CD4-positive, alpha-beta memory T cell (primary cell): ENCODE measurements around the gene KRTAP5-1. TPM values are rescaled to one million over a fixed set of nuclear protein-coding genes. Genes with fewer than 3 reads are reported as not detected.
"Not testable (repeated sequence)": the region's sequence is repeated elsewhere in the genome, so short reads cannot be mapped to it uniquely, and the experiment has no call there.

Experiments
- CTCF ChIA-PET: fragments of 350-600 bp; sonication (Branson Sonifier 250); formaldehyde crosslinking; loops from one replicate; lab custom pipeline; 2021; ENCODE audit warnings: inconsistent platforms; ENCODE audit not compliant: partially characterized antibody; lab: Charles Lee
- POLR2A ChIA-PET: fragments of 350-600 bp; sonication (Branson Sonifier 250); formaldehyde crosslinking; loops from one replicate; lab custom pipeline; 2021; ENCODE audit not compliant: partially characterized antibody; lab: Charles Lee
- DNase-seq, 5 donors: peaks; one replicate each; pipeline versions ENCODE4 v3.0.0 to v3.0.0-alpha.2; 2020 to 2022; ENCODE audit warnings: mixed read lengths in 1 of 5
- H3K27ac ChIP-seq: one replicate; pipeline ENCODE4 v1.7.0; 2013; ENCODE audit warnings: low read depth, low read length
- H3K27me3 ChIP-seq: 2 replicates; pipeline ENCODE4 v1.7.0; 2013; ENCODE audit warnings: mild to moderate bottlenecking, low read length, moderate library complexity; ENCODE audit not compliant: insufficient read depth
- H3K36me3 ChIP-seq: 2 replicates; pipeline ENCODE4 v1.7.0; 2013; ENCODE audit warnings: mild to moderate bottlenecking, low read length, moderate library complexity; ENCODE audit not compliant: insufficient read depth
- H3K4me1 ChIP-seq: 2 replicates; pipeline ENCODE4 v1.7.0; 2013; ENCODE audit warnings: mild to moderate bottlenecking, low read length, moderate library complexity; ENCODE audit not compliant: insufficient read depth
- H3K4me3 ChIP-seq, 2 donors: one replicate each; pipeline ENCODE4 v1.7.0; 2013; ENCODE audit warnings: low read length in 2 of 2, mild to moderate bottlenecking in 1 of 2
- H3K9me3 ChIP-seq, 2 donors: one replicate each; pipeline ENCODE4 v1.7.0; 2013; ENCODE audit warnings: low read length in 2 of 2, control low read depth in 1 of 2; ENCODE audit not compliant: control insufficient read depth in 1 of 2
- H3K27ac Mint-ChIP-seq, 7 donors: one replicate each; pipeline ENCODE4 v1.8.0; 2020 to 2021; ENCODE audit warnings: mixed read lengths in 7 of 7, mild to moderate bottlenecking in 6 of 7, inconsistent platforms in 3 of 7, moderate library complexity in 3 of 7
- H3K27me3 Mint-ChIP-seq, 2 donors: one replicate each; pipeline ENCODE4 v1.8.0; 2020 to 2021; ENCODE audit warnings: mixed read lengths in 2 of 2
- H3K36me3 Mint-ChIP-seq, 2 donors: one replicate each; pipeline ENCODE4 v1.8.0; 2020 to 2021; ENCODE audit warnings: mixed read lengths in 2 of 2, inconsistent platforms in 1 of 2, mild to moderate bottlenecking in 1 of 2
- H3K4me1 Mint-ChIP-seq, 4 donors: one replicate each; pipeline ENCODE4 v1.8.0; 2020 to 2021; ENCODE audit warnings: mixed read lengths in 4 of 4, mild to moderate bottlenecking in 1 of 4
- H3K4me3 Mint-ChIP-seq, 8 donors: one replicate each; pipeline ENCODE4 v1.8.0; 2020 to 2021; ENCODE audit warnings: mixed read lengths in 8 of 8, mild to moderate bottlenecking in 7 of 8, moderate library complexity in 6 of 8, inconsistent platforms in 3 of 8
- H3K9me3 Mint-ChIP-seq, 8 donors: one replicate each; pipeline ENCODE4 v1.8.0; 2020 to 2021; ENCODE audit warnings: mixed read lengths in 8 of 8, mild to moderate bottlenecking in 5 of 8, inconsistent platforms in 3 of 8, moderate library complexity in 1 of 8
- intact Hi-C: fragments of 100-400 bp; cut with micrococcal nuclease; formaldehyde crosslinking; loops from one replicate; pipeline ENCODE4 v1.15.1; 2023
- polyA plus RNA-seq, 2 donors: library from polyadenylated mRNA; unstranded; fragments of 300-500 nt; fragmentation: Illumina TruSeq; gene quantifications; one replicate each; pipeline ENCODE4 v1.2.3, GENCODE V29; 2021
- total RNA-seq, 2 experiments: library from RNA; stranded (reverse); gene quantifications; one replicate each; pipeline ENCODE4 v1.2.3, GENCODE V29; 2021

Gene KRTAP5-1
- total and polyA plus RNA-seq, 4 experiments from 2014 or later: 0.29 TPM; not detected in 3

GRCh38 chr11:1608363-1608762 is 23.3 kb upstream of the KRTAP5-1 start, which contains the start of gene KRTAP5-3:
TSS of gene KRTAP5-3 (minus strand) at chr11:1608463. CDS start at chr11:1608385, 78 bp downstream.
- Mint-ChIP-seq H3K4me1 (peaks cover 6 to 20% (median 9%) of the 10 kb centered on the region in 4 donors), H3K36me3 (no peaks in the 10 kb centered on the region), H3K4me3 (no peak within 1 kb of the TSS), H3K27ac (peak within 1 kb of the TSS in 3 of 7 donors; percentile 15 to 56 (median 19)), H3K27me3 (peaks cover 6 to 9% of the 10 kb centered on the region in 2 donors), H3K9me3 (no peaks in the 10 kb centered on the region)
- intact Hi-C loops: no loop called here
- DNase-seq: no peak
- no peaks in the 10 kb centered on the region for H3K36me3 ChIP-seq
- ChIA-PET CTCF (interaction anchor here (0.7 to 1.3 kb wide), 3 partner anchors 10 to 13 kb away, joined by 3 to 5 read pairs (median 3); no protein-coding TSS in a partner anchor), POLR2A (interaction anchor here (0.6 kb wide), 1 partner anchor 13 kb away, joined by 3 read pairs; no protein-coding TSS in a partner anchor)
- no peaks in the 10 kb centered on the region for H3K27me3 ChIP-seq
- H3K27ac ChIP-seq: no peak within 1 kb of the TSS
- peaks cover 11% of the 10 kb centered on the region for H3K4me1 ChIP-seq
- no peak within 1 kb of the TSS for H3K4me3 ChIP-seq
- no peaks in the 10 kb centered on the region for H3K9me3 ChIP-seq

GRCh38 chr11:1607901-1608300 is 22.8 kb upstream of the KRTAP5-1 start:
- H3K27me3 ChIP-seq, H3K9me3 Mint-ChIP-seq, intact Hi-C loops, DNase-seq, H3K9me3 ChIP-seq, H3K36me3 Mint-ChIP-seq, H3K4me3 ChIP-seq, H3K27ac Mint-ChIP-seq, H3K4me3 Mint-ChIP-seq, H3K36me3 ChIP-seq, H3K27ac ChIP-seq, H3K27me3 Mint-ChIP-seq: not testable (repeated sequence)
- H3K4me1 ChIP-seq: peaks cover 11% of the 10 kb centered on the region
- ChIA-PET POLR2A (interaction anchor here (0.6 kb wide), 1 partner anchor 13 kb away, joined by 3 read pairs; no protein-coding TSS in a partner anchor), CTCF (interaction anchor here (1.1 to 1.3 kb wide), 2 partner anchors 9 to 11 kb away, joined by 3 read pairs; no protein-coding TSS in a partner anchor)
- H3K4me1 Mint-ChIP-seq: peaks cover 6 to 20% (median 9%) of the 10 kb centered on the region in 4 donors

GRCh38 chr11:1607156-1607845 is 22.2 kb upstream of the KRTAP5-1 start:
- H3K4me1 ChIP-seq: peaks cover 11% of the 10 kb centered on the region
- H3K4me1 Mint-ChIP-seq: peaks cover 6 to 20% (median 9%) of the 10 kb centered on the region in 4 donors
- H3K27me3 Mint-ChIP-seq, POLR2A ChIA-PET, H3K27me3 ChIP-seq, H3K36me3 Mint-ChIP-seq, intact Hi-C loops, H3K36me3 ChIP-seq, DNase-seq, H3K27ac ChIP-seq, H3K4me3 Mint-ChIP-seq, H3K4me3 ChIP-seq, H3K9me3 ChIP-seq, H3K9me3 Mint-ChIP-seq: not testable (repeated sequence)
- CTCF ChIA-PET: interaction anchor here (1.1 kb wide), 1 partner anchor 9 kb away, joined by 3 read pairs; no protein-coding TSS in a partner anchor
- peak overlapping the region in 3 of 7 donors; percentile 15 to 56 (median 19) for H3K27ac Mint-ChIP-seq

- ChIA-PET POLR2A (interaction anchor here (0.9 to 1.5 kb wide), 3 partner anchors 9 to 17 kb away, joined by 3 to 6 read pairs (median 4); no protein-coding TSS in a partner anchor), CTCF (interaction anchor here (1.0 to 1.8 kb wide), 3 partner anchors 8 to 31 kb away, joined by 4 to 12 read pairs (median 4); no protein-coding TSS in a partner anchor)
- H3K27me3 Mint-ChIP-seq, H3K36me3 ChIP-seq, H3K4me3 ChIP-seq, H3K27me3 ChIP-seq, H3K9me3 Mint-ChIP-seq, H3K36me3 Mint-ChIP-seq, H3K27ac ChIP-seq, H3K9me3 ChIP-seq: not testable (repeated sequence)
- Mint-ChIP-seq H3K4me1 (peaks cover 6 to 20% (median 9%) of the 10 kb centered on the region in 4 donors), H3K27ac (peak overlapping the region; percentile 60 to 93 (median 92)), H3K4me3 (peak overlapping the region; percentile 64 to 86 (median 80))
- intact Hi-C loops: loop anchor here (1.0 kb wide), 1 partner anchor 17 kb away; no protein-coding TSS in a partner anchor
- peaks cover 11% of the 10 kb centered on the region for H3K4me1 ChIP-seq
- DNase-seq: peak in 3 of 5 donors; percentile 35 to 55 (median 42)
Observed at GRCh38 chr11:1605923-1606322, 20.8 kb upstream of the KRTAP5-1 start.

GRCh38 chr11:1604711-1605110 is 19.6 kb upstream of the KRTAP5-1 start:
- DNase-seq: no peak
- Histone ChIP-seq H3K9me3 (no peaks in the 10 kb centered on the region), H3K36me3 (no peaks in the 10 kb centered on the region), H3K27me3 (no peaks in the 10 kb centered on the region), H3K4me1 (peaks cover 11% of the 10 kb centered on the region), H3K27ac (no peak overlapping the region), H3K4me3 (no peak overlapping the region)
- Mint-ChIP-seq H3K27me3 (peaks cover 9 to 14% of the 10 kb centered on the region in 2 donors), H3K9me3 (no peaks in the 10 kb centered on the region), H3K27ac (no peak overlapping the region), H3K4me1 (peaks cover 6 to 28% (median 9%) of the 10 kb centered on the region in 4 donors), H3K4me3 (no peak overlapping the region), H3K36me3 (no peaks in the 10 kb centered on the region)
- POLR2A ChIA-PET: interaction anchor here (1.0 to 1.5 kb wide), 2 partner anchors 8 to 16 kb away, joined by 4 to 6 read pairs; no protein-coding TSS in a partner anchor
- CTCF ChIA-PET: interaction anchor here (0.7 to 1.8 kb wide), 5 partner anchors 9 to 30 kb away, joined by 3 to 12 read pairs (median 4); no protein-coding TSS in a partner anchor
- intact Hi-C loops: no loop called here

- H3K4me1 Mint-ChIP-seq: peaks cover 6 to 29% (median 9%) of the 10 kb centered on the region in 4 donors
- no peak overlapping the region for H3K27ac ChIP-seq
- no peaks in the 10 kb centered on the region for H3K9me3 Mint-ChIP-seq
- ChIA-PET POLR2A (no interaction called here), CTCF (no interaction called here)
- no peaks in the 10 kb centered on the region for H3K27me3 ChIP-seq
- H3K9me3 ChIP-seq: no peaks in the 10 kb centered on the region
- no peaks in the 10 kb centered on the region for H3K36me3 ChIP-seq
- H3K27ac Mint-ChIP-seq: no peak overlapping the region
- DNase-seq: no peak
- no peak overlapping the region for H3K4me3 ChIP-seq
- intact Hi-C loops: no loop called here
- H3K4me1 ChIP-seq: peaks cover 11% of the 10 kb centered on the region
- H3K4me3 Mint-ChIP-seq: peak overlapping the region in 1 of 8 donors; percentile 21
- H3K27me3 Mint-ChIP-seq: peaks cover 9 to 14% of the 10 kb centered on the region in 2 donors
- H3K36me3 Mint-ChIP-seq: no peaks in the 10 kb centered on the region
Observed at GRCh38 chr11:1604181-1604580, 19.1 kb upstream of the KRTAP5-1 start.

- Histone ChIP-seq H3K4me1 (peaks cover 11% of the 10 kb centered on the region), H3K4me3 (no peak overlapping the region), H3K36me3 (no peaks in the 10 kb centered on the region), H3K27ac (no peak overlapping the region), H3K9me3 (no peaks in the 10 kb centered on the region), H3K27me3 (no peaks in the 10 kb centered on the region)
- intact Hi-C loops: no loop called here
- Mint-ChIP-seq H3K36me3 (no peaks in the 10 kb centered on the region), H3K27ac (no peak overlapping the region), H3K9me3 (no peaks in the 10 kb centered on the region), H3K4me1 (peaks cover 6 to 34% (median 11%) of the 10 kb centered on the region in 4 donors), H3K27me3 (peaks cover 12 to 14% of the 10 kb centered on the region in 2 donors), H3K4me3 (peak overlapping the region in 1 of 8 donors; percentile 21)
- CTCF ChIA-PET: no interaction called here
- DNase-seq: no peak
- POLR2A ChIA-PET: no interaction called here
Observed at GRCh38 chr11:1603629-1604028, 18.5 kb upstream of the KRTAP5-1 start.
